ENCODE data around the gene TLDC2.
"Not testable (repeated sequence)": the region's sequence is repeated elsewhere in the genome, so short reads cannot be mapped to it uniquely, and the experiment has no call there.

Gene TLDC2

DNA sequence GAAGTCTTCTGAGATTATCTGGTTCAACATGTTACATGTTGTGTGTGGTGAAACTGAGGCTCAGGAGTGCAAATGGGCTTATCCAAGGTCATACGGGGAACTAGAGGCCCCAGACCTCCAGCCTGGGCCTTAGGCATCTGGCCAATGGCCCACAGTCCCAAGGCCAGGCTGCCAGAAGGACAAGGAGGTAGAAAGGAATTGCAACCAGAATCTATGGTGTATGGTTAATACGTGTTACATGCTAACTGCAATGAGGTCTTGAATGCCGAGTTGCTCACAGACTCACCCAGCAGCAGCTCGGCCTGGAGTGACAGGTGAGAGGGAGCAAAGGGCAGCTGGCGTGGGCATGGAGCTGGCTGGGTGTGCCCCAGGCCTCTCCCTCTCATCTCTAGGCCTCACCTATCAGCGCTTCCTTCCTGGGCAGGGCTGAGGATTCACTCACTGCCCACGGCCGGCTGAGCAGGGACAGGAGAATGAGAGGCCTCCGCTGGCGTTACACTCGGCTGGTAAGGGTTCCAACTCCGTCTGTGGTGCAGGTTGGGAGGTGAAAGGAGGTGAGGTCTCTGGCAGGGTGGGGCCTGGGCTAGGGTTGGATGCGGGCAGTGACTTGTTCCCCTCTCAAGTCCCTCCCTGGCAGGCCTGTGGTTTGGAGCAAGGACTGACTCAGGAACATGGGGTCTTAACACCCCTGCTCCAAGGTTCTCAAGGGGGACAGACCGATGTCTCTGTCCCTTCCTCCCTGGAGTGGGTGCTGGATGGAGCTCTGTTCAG lies at the start of gene TLDC2:
Gene TLDC2 (plus strand): TSS at position 437 of the 771 bp plus-strand sequence. CDS start 37 bp downstream, at position 474.
- Mint-ChIP-seq H3K36me3 (no peaks in the 10 kb centered on the region), H3K4me3 (no peak within 1 kb of the TSS), H3K27me3 (no peaks in the 10 kb centered on the region), H3K9me3 (no peaks in the 10 kb centered on the region), H3K4me1 (peaks cover 16% of the 10 kb centered on the region), H3K27ac (peak within 1 kb of the TSS; percentile 54)
- peak; percentile 21 for ATAC-seq

DNA sequence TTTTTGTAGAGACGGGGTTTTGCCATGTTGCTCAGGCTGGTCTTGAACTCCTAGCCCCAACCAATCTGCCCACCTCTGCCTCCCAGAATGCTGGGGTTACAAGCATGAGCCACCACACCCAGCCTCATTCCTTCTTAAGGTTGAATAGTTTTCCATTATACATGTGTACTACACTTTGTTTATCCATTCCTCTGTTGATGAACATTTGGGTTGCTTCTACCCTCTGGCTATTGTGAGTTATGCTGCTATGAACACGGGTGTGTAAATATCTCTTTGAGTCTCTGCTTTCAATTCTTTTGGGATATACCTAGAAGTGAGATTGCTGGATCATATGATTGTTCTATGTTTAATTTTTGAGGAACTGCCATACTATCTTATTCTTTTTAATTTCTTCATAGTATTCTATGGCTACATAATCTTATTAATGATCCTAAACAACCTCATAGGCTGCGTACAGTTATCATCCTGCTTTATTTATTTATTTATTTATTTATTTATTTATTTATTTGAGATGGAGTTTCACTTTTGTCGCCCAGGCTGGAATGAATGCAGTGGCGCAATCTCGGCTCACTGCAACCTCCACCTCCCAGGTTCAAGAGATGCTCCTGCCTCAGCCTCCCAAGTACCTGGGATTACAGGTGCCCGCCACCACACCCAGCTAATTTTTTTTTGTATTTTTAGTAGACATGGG lies 49.2 kb upstream of the TLDC2 start:
- peak overlapping the region; percentile 64 for H3K27ac Mint-ChIP-seq
- peaks cover 14% of the 10 kb centered on the region for H3K4me1 Mint-ChIP-seq
- H3K27me3 Mint-ChIP-seq, result no peaks in the 10 kb centered on the region
- H3K36me3 Mint-ChIP-seq, result peaks cover 27% of the 10 kb centered on the region
- no peak for ATAC-seq
- H3K4me3 Mint-ChIP-seq, result no peak overlapping the region
- H3K9me3 Mint-ChIP-seq, result no peaks in the 10 kb centered on the region

DNA sequence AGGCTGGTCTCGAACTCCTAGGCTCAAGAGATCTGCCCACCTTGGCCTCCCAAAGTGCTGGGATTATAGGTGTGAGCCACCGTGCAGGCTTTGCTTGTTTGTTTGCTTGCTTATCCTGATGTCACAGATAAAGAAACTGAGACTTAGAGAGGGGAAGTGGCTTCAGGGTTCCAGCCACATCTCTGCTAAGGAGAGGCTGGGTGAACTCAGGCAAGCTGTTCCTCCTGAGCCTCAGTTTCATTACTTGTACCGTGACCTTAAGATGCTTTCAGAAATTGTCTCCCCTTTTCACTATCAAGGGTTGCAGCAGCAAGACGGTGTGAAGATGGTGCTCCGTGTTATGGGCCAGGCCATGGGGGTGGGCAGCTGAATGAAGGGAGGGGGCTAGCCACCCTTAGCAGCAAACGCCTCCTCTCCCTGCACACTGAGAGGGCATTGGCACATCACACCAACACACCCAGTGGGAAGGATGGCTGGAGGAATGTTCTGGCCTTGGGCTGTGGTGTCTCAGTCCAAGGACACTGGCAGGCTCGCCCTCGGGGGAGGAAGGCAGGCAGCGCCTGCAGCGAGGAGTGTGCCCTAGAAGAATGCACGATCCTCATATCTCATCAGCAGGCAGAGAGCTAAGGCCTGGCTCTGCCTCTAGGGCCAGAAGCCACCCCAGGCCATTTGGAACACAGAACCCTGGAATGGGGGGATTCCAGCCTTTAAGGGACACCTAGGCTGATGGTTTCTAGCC lies 48.2 kb upstream of the TLDC2 start:
- peak overlapping the region; percentile 66 for H3K27ac Mint-ChIP-seq
- peak overlapping the region; percentile 9 for H3K4me3 Mint-ChIP-seq
- peaks cover 27% of the 10 kb centered on the region for H3K36me3 Mint-ChIP-seq
- peaks cover 14% of the 10 kb centered on the region for H3K4me1 Mint-ChIP-seq
- H3K9me3 Mint-ChIP-seq, result no peaks in the 10 kb centered on the region
- H3K27me3 Mint-ChIP-seq, result no peaks in the 10 kb centered on the region
- peak; percentile 92 for ATAC-seq

DNA sequence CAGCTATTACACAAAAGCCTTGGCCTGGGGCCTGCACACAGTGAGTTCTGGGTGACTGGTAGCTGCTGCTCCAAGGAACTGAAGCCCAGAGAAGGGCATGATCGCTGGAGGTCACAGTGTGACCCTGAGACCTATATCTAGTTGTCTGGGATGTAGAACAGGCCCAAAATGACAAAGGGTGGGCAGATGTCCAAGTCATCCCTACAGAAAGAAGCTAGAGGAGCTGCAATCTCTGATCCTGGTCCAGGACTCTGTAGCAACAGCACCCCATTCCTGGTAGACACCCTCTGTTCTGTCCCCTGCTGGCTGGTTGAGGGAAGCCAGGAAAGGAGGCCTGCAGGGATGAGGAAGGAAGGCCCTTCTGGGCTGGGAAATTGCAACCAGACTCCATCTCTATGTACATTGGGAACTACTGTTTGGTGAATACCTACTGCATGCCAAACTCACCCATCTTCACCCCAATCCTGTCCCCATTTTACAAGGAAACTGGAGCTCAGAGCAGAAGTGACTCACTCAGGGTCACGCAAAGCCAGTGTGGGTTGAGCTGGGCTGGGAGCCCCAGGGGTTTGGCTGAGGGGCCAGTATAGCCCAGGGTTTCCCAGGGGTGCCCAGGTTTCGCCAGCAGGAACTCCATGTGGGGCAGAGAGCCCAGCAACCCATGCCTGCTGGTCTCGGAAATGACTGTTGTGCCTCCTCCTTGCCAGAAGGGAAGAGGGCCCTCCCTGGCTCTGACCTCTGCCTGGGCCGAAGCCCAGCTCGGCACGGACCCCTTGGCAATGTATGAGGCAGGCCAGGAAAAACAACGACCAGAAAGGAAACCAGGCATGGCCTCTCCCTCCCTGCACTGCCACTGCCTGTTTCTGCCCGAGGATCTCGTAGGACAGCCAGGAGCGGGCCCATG lies 44.9 kb upstream of the TLDC2 start:
- Mint-ChIP-seq H3K4me1 (peaks cover 27% of the 10 kb centered on the region), H3K4me3 (no peak overlapping the region), H3K36me3 (peaks cover 19% of the 10 kb centered on the region), H3K27ac (no peak overlapping the region), H3K27me3 (no peaks in the 10 kb centered on the region), H3K9me3 (no peaks in the 10 kb centered on the region)
- no peak for ATAC-seq

DNA sequence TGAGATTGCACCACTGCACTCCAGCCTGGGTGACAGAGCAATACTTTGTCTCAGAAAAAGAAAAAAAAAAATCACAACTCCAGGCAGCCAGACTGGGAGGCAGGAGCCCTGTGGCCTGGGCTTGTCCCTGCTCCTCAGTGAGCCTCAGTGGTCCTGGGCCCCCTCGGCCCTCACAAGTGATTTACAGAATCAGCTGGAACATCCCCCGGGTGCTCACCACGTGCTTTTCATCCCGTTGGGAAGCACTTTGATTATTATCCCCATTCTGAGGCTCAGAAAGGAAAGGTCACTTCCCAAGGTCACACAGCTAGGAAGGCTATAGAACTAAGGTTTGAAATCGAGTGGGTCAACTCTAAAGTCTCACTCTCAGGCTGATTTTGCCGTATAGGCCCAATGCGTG lies 43.1 kb upstream of the TLDC2 start:
- peaks cover 33% of the 10 kb centered on the region for H3K4me1 Mint-ChIP-seq
- H3K36me3 Mint-ChIP-seq, result peaks cover 13% of the 10 kb centered on the region
- ATAC-seq, result no peak
- no peak overlapping the region for H3K27ac Mint-ChIP-seq
- no peaks in the 10 kb centered on the region for H3K27me3 Mint-ChIP-seq
- no peak overlapping the region for H3K4me3 Mint-ChIP-seq
- no peaks in the 10 kb centered on the region for H3K9me3 Mint-ChIP-seq

DNA sequence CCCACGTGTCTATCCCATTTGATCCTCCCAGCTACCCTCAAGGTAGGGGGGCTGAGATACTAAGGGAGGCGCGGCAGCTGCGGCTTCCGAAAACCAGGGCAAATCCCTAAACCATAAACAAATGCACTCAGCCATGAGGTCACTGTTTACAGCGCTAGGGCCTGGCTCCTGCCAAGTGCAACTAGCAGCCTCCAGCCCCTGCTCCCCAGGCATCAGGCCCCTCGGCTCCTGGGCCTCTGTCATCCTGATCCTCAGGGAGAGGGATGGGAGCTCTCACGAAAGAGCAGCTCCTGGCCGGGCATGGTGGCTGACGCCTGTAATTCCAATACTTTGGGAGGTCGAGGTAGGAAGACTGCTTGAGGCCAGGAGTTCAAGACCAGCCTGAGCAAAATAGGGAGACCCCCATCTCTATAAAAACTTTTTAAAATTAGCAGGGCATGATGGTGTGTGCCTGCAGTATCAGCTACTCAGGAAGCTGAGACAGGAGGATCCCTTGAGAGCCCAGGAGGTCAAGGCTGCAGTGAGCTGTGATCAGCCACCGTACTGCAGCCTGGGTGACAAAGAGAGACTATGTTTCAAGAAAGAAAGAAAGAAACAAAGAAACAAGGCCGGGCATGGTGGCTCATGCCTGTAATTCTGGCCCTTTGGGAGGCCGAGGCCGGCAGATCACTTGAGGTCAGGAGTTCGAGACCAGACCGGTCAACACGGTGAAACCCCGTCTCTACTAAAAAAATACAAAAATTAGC lies 42.5 kb upstream of the TLDC2 start:
- Mint-ChIP-seq H3K9me3 (no peaks in the 10 kb centered on the region), H3K27ac (no peak overlapping the region), H3K4me3 (no peak overlapping the region), H3K27me3 (no peaks in the 10 kb centered on the region), H3K36me3 (peaks cover 14% of the 10 kb centered on the region), H3K4me1 (peaks cover 33% of the 10 kb centered on the region)
- ATAC-seq, result no peak

DNA sequence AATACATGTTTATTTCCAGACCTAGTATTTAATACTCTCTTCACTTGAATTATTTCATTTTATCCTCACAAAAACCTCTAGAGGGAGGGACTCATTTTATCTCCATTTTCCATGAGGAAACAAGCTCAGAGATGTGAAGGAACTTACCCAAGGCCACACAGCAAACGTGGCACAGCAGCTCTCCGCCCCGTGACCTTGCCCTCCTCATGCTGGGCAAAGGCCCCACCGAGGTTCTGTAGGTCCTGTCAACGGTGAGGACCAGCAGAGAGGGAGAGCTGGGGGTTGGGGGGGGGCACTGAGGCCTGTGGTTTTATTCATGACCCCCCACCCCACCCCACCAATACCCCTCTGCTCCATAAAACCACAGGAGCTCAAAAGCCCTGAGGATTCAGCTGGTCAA lies 40.9 kb upstream of the TLDC2 start:
- Mint-ChIP-seq H3K4me1 (peaks cover 34% of the 10 kb centered on the region), H3K36me3 (peaks cover 16% of the 10 kb centered on the region), H3K4me3 (peak overlapping the region; percentile 79), H3K9me3 (no peaks in the 10 kb centered on the region), H3K27ac (peak overlapping the region; percentile 83), H3K27me3 (no peaks in the 10 kb centered on the region)
- ATAC-seq, result no peak

DNA sequence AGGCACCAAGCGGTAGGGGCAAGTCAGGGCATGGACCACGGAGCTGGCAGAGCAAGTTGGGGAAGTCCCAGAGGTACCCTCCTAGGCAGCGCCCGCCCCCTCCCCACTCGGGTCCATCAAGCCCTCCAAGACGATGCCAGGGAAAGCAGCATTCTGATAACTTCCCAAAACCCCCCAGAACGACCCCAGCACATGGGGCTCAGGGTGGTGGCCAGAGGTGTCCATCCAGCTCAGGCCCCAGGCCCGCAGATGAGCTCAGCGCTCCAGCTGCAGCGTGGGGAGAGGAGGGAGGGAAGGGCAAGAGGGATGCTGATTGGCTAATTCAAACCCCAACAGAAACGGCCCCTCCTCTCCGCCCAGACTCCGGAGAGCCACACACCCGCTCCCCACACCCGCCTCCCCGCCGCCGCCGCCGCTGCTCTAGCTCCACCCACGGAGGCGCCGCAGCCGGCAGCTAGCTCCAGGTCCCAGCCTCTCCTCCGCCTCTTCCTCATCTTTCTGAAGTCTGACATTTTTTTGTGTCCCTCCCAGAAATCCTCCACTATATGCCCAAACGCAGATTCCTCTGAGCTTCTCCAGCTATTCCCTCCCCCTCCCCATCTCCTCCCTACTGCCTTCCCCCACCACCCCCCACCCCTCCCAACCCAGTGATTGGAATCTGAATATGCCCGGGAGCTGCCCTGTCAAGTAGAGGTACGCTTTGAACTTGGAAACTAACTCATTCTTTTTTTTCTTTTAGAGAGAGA lies 40.3 kb upstream of the TLDC2 start:
- peak overlapping the region; percentile 79 for H3K4me3 Mint-ChIP-seq

DNA sequence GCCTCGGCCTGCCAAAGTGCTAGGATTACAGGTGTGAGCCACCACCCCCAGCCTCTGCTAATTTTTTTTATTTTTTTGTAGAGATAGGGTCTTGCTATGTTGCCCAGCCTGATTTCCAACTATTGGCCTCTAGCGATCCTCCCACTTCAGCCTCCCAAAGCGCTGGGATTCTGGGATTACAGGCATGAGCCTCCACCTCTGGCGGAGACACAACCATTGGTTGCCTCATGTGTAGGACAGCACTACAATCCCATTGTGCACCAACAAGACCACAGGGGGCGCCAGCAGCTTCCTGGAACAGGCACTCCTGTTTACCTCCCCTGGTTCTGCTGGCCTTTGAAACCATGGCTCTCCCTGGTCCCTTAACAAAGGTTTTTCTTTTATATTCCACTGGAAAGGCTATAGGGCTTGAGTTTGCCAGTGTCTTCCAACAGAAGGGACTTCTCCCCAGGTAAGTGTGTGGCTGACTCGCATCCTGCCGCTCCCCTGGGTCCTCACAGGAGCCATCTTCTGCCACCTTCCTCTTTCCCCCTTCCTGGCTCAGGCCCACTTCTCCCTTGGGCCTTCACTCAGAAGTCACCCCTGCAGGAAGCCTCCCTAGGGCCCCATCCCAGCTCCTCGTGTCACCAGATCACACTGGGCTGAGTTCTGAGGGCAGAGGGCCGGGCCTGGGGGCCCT lies 39.2 kb upstream of the TLDC2 start:
- peak overlapping the region; percentile 65 for H3K4me3 Mint-ChIP-seq
- H3K27ac Mint-ChIP-seq, result peak overlapping the region; percentile 83
- H3K9me3 Mint-ChIP-seq, result no peaks in the 10 kb centered on the region
- peak; percentile 51 for ATAC-seq
- no peaks in the 10 kb centered on the region for H3K27me3 Mint-ChIP-seq
- peaks cover 16% of the 10 kb centered on the region for H3K36me3 Mint-ChIP-seq
- H3K4me1 Mint-ChIP-seq, result peaks cover 42% of the 10 kb centered on the region

More for the DNA sequence above, 40.3 kb upstream of the TLDC2 start:
- Mint-ChIP-seq H3K27ac (peak overlapping the region; percentile 83), H3K4me1 (peaks cover 34% of the 10 kb centered on the region), H3K9me3 (no peaks in the 10 kb centered on the region), H3K27me3 (no peaks in the 10 kb centered on the region), H3K36me3 (peaks cover 16% of the 10 kb centered on the region)
- peak; percentile 98 for ATAC-seq

DNA sequence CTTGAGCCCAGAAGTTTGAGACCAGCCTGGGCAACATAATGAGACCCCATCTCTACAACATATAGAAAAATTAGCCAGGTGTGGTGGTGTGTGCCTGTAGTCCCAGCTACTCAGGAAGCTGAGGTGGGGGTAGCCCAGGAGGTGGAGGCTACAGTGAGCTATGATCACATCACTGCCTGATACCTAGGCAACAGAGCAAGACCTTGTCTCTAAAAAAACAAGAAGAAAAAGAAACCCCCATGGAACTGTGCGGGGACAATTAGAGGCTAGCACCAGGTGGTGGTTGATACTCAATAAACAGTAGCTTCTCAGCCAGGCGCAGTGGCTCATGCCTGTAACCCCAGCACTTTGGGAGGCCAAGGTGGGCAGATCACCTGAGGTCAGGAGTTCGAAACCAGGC lies 37.6 kb upstream of the TLDC2 start:
- not testable (repeated sequence) for ATAC-seq, H3K27me3 Mint-ChIP-seq, H3K4me3 Mint-ChIP-seq, H3K9me3 Mint-ChIP-seq
- peaks cover 16% of the 10 kb centered on the region for H3K36me3 Mint-ChIP-seq
- H3K4me1 Mint-ChIP-seq, result peaks cover 59% of the 10 kb centered on the region
- peak overlapping the region; percentile 73 for H3K27ac Mint-ChIP-seq

DNA sequence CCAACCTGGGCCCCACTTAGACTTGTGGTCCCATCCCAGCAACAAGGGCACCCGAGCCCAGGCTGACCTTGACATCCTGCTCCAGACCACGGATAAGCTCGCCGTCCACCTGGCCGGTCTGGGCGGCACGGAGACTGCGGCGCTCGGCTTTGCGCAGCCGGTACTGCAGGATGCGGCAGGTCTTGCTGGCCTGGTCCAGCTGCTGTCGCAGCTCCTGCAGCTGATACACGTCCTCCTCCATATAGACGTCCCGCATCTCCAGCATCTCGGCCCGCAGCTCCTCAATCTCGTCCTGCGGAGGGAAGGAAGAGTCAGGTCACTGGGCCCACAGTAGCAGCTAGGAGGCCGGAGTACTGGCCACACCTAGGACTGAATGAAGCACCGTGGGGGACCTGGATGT lies 36.8 kb upstream of the TLDC2 start:
- ATAC-seq, result no peak
- H3K4me1 Mint-ChIP-seq, result peaks cover 64% of the 10 kb centered on the region
- H3K4me3 Mint-ChIP-seq, result no peak overlapping the region
- H3K36me3 Mint-ChIP-seq, result peaks cover 16% of the 10 kb centered on the region
- no peaks in the 10 kb centered on the region for H3K27me3 Mint-ChIP-seq
- peak overlapping the region; percentile 73 for H3K27ac Mint-ChIP-seq
- H3K9me3 Mint-ChIP-seq, result no peaks in the 10 kb centered on the region

DNA sequence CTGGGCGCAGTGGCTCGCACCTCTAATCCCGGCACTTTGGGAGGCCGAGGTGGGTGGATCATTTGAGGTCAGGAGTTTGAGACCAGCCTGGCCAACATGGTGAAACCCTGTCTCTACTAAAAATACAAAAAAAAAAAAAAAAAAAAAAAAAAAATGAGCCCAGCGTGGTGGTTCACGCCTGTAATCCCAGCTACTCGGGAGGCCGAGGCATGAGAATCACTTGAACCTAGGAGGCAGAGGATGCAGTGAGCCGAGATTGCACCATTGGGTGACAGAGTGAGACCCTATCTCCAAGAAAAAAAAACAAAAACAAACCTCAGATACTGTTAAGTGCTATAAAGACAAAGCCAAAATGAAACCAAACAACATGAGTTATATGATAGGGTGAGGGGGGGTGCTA lies 34.9 kb upstream of the TLDC2 start:
- H3K9me3 Mint-ChIP-seq, ATAC-seq, H3K27me3 Mint-ChIP-seq, H3K4me3 Mint-ChIP-seq: not testable (repeated sequence)
- H3K36me3 Mint-ChIP-seq, result peaks cover 16% of the 10 kb centered on the region
- H3K27ac Mint-ChIP-seq, result peak overlapping the region; percentile 100
- H3K4me1 Mint-ChIP-seq, result peaks cover 69% of the 10 kb centered on the region

DNA sequence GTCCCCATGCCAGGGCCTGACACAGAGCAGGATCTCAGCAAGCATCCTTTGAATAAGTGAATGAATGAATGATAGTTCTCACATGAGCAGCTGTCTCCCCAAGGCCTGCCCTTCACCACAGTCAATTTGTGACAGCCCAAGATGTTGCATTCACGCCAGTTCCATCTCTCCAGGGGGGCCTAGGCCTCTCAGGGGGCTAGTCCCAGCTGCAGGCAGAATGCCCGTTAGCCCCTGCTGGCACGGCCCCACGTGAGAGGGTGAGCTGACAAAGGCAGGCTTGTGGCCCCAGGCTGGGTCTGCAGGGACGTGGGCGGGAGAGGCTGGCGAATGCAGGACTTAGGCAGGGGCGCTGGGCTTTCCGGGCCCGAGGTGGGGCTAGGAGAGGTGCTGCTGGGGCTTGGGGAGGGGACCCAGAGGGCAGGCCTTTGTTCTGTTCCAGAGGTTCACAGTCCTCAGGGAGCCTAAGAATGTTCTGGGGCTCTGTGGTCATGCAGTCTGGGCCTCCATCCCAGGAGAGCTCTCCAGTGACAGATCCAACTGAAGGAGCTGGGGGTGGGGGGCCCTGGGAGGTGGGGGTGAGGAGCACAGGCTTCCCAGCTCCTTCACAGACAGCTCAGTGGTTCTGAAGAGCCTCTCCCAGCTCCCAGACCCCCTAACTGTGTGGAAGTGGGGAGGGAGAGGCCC lies 30.5 kb upstream of the TLDC2 start:
- peak; percentile 28 for ATAC-seq
- Mint-ChIP-seq H3K36me3 (no peaks in the 10 kb centered on the region), H3K27me3 (no peaks in the 10 kb centered on the region), H3K9me3 (no peaks in the 10 kb centered on the region), H3K27ac (peak overlapping the region; percentile 100), H3K4me3 (peak overlapping the region; percentile 69), H3K4me1 (peaks cover 87% of the 10 kb centered on the region)

Data from stimulated activated memory B cell treated with anti-CD40 and anti-IgM and Interleukin-4, amounts not matched to agents 10 μg/mL and 1 μg/mL and 100 μg/mL, for 72 hours (primary cell).